ENCODE results near the gene PSD. TPM values are rescaled to one million over a fixed set of nuclear protein-coding genes. Genes with fewer than 3 reads are reported as not detected.

Gene PSD
- total RNA-seq, 4 donors from 2014 or later = 0.56 to 4.5 (median 2.1) TPM

DNA sequence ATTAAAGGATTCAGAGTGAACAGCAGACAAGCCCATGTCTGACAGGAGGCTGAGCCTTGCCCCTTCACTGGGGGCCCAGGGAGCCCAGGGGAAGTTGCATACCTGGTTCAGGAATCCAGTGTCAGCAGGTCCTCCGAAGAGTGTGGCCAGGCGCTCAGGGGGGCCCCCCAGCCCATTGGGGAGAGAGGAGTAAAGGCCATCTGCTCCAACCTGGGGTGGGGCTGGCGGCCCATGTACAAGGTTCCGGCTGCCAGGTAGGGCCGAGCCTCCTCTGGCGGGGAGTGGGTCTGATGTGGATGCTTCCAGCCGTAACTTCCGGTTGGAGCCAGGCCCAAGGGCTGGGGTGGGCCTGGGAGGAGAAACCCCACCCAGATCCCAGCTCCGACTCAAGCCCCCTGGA lies 2.3 kb downstream of the PSD start:
- TF ChIP-seq, protein P1, sequence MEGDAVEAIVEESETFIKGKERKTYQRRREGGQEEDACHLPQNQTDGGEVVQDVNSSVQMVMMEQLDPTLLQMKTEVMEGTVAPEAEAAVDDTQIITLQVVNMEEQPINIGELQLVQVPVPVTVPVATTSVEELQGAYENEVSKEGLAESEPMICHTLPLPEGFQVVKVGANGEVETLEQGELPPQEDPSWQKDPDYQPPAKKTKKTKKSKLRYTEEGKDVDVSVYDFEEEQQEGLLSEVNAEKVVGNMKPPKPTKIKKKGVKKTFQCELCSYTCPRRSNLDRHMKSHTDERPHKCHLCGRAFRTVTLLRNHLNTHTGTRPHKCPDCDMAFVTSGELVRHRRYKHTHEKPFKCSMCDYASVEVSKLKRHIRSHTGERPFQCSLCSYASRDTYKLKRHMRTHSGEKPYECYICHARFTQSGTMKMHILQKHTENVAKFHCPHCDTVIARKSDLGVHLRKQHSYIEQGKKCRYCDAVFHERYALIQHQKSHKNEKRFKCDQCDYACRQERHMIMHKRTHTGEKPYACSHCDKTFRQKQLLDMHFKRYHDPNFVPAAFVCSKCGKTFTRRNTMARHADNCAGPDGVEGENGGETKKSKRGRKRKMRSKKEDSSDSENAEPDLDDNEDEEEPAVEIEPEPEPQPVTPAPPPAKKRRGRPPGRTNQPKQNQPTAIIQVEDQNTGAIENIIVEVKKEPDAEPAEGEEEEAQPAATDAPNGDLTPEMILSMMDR (IDR thresholded peaks at IDR 0.05) = no peak
- TF ChIP-seq POLR2A (IDR thresholded peaks at IDR 0.05) = no peak
- intact Hi-C loops (cut with DNase I; ENCODE audit: low total_unique reads) = no loop called here
- 70 to 83% methylated on average over 2 to 5 of the region's 9 CpGs for WGBS, 2 donors
- H3K4me3 ChIP-seq (ENCODE audit: low read depth, poor library complexity, severe bottlenecking) = no peak overlapping the region
- no peak for DNase-seq (ENCODE audit: low spot score in 2 of 2)

DNA sequence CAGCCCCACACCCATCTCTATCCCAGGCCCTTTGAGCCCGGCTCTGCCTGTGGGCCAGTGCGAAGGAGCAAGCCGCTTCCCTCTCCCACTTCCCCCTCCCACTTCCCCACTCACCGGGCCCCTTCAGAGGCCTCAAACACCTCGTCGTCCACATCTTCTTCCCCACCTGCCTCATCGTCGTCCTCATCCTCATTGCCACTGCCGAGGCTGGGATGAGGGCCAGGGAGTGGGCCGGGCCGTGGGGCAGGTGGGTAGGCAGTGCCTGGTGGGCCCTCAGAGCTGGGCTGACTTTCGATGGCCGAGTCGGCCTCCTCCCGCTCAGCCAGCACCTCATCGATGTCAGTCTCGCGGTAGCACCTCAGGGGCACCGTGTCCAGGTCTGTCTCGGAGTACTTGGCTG lies 3.8 kb downstream of the PSD start:
- no peak for DNase-seq (ENCODE audit: low spot score in 2 of 2)
- H3K4me3 ChIP-seq (ENCODE audit: low read depth, poor library complexity, severe bottlenecking) = no peak overlapping the region
- intact Hi-C loops (cut with DNase I; ENCODE audit: low total_unique reads) = no loop called here
- no peak for TF ChIP-seq POLR2A (IDR thresholded peaks at IDR 0.05)
- TF ChIP-seq, protein P1 (IDR thresholded peaks at IDR 0.05) = no peak
- WGBS, 2 donors = 45 to 49% methylated on average over 14 to 20 of the region's 20 CpGs

DNA sequence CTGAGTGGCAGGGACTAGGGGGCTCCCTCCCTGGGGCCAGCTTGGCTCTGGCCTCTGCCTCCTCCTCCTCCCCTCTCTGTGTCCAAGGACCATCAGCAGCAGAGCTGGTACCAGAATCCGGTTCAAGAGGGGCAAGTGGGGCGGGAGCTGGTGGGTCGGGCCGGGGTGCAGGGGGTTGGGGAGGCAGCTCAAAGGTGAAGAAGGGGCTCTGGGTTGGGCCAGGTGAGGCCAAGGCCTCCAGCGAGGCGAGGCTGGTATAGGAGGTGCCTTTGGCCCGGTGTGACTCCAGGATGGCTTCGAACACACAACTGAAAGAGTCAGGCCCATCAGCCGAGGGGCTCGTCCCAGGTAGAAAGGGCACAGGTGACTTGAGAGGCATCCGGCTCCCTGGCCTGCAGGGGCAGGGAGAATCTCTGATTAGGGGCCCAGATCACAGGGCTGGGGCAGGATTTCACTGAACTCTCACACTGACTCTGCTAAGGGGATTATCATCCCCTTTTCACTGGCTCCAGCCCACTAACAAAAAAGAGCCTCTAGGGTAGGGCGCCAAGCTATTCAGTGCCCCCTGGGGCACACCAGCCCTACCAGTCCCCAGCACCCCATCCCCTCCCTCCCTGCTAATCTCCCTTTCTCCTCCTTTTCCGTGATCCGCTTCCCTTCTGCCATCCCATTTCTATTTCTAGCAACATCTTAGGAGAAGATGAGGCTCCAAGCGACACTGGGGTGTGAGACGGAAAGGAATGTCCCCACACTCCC lies 4.6 kb downstream of the PSD start:
- WGBS, 2 donors = 71 to 80% methylated on average over 16 of the region's 16 CpGs
- no peak for DNase-seq (ENCODE audit: low spot score in 2 of 2)
- no peak overlapping the region for H3K4me3 ChIP-seq (ENCODE audit: low read depth, poor library complexity, severe bottlenecking)
- TF ChIP-seq POLR2A (IDR thresholded peaks at IDR 0.05) = no peak
- TF ChIP-seq, protein P1 (IDR thresholded peaks at IDR 0.05) = no peak
- intact Hi-C loops (cut with DNase I; ENCODE audit: low total_unique reads) = no loop called here

DNA sequence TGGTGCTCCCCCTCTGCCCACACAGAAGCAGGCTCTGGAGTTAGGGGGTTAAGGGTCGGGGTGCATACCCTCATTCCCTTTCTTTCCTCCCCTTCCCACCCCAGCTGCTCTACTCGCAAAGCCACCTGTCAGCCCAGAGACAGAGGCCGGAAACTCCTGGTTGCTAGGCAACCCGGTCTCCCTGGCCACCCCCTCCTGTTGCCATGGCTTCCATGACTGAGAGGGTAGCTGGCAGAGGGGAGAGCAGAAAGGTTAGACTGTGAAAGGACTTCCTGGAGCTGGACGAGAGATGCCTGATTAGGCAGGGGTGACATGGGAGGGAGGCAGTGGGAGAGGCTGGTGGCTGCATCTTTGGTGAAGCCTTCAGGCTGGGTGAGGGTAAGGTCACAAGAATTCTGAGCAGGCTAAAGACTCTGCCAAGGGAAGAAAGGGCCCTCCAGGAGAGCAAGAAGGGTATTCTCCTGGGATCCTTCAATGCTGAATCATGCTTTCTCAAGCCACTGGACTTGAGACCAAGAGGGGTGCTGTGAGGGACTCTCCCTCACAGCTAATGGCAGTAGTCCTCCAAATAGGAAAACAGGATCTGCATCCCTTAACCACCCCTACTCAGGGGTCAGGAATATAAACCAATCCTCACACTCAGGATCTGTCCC lies 5.4 kb downstream of the PSD start:
- WGBS, 2 donors = 9 to 35% methylated on average over 5 of the region's 5 CpGs
- intact Hi-C loops (cut with DNase I; ENCODE audit: low total_unique reads) = no loop called here
- DNase-seq (ENCODE audit: low spot score in 2 of 2) = no peak
- H3K4me3 ChIP-seq (ENCODE audit: low read depth, poor library complexity, severe bottlenecking) = no peak overlapping the region
- TF ChIP-seq, protein P1 (IDR thresholded peaks at IDR 0.05) = no peak

DNA sequence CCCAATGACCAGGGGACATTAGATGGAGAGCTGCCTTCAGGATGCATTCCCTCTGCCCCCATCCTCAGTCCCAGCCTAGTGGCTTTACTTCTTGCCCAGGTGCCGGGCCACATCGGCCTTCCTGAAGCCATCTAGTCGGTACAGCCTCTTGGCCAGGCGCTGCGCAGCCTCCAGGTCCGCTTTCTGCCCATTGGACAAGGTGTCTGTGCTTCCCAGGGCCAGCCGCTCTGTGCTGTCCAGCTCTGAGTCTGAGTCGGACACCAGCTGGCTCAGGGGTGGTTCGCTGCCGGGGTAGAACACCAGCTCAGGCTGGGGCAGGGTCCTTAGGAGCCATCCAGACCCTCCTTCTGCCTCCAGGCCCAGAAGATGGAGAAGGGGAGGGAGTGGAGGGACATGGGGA lies 6.3 kb downstream of the PSD start:
- intact Hi-C loops (cut with DNase I; ENCODE audit: low total_unique reads) = no loop called here
- no peak for DNase-seq (ENCODE audit: low spot score in 2 of 2)
- 87% methylated on average over 9 to 10 of the region's 10 CpGs for WGBS, 2 donors
- TF ChIP-seq POLR2A (IDR thresholded peaks at IDR 0.05) = no peak
- TF ChIP-seq, protein P1 (IDR thresholded peaks at IDR 0.05) = no peak
- H3K4me3 ChIP-seq (ENCODE audit: low read depth, poor library complexity, severe bottlenecking) = no peak overlapping the region
